ENCODE measurements around the gene PLXNB1.

Gene PLXNB1

DNA sequence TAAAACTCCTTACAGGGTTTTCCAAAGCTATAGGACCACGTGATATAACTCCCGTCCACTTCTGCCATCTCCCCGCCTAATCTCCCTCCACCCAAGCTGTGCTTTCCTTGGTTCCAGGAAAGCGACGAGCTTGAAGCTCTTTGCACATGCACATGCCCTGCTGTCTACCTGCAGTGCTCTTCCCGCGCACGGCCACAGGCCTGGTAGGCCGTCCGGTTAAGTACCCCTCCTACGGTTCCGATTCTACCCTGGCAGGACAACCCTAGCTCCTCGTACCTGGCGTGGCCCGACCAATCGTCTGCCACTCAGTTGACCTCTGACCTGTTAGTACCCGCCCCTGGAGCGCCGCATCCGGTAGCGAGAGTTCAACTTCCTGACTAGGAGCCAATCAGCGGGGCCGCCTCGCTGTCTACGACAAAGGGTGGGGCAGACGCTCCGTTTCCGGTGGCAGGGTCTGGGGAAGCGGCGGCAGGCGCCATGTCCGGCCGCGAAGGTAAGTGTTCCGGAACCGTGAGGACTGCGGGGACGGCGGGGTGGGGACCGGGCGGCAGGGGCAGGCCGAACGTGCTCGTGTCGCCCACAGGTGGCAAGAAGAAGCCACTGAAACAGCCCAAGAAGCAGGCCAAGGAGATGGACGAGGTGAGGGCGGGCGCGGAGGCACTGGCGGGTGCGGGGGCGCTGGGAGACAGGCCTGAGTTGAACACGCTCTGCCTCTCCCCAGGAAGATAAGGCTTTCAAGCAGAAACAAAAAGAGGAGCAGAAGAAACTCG, 10.1 kb upstream of the PLXNB1 start, which contains the start of the genes CCDC51 and TMA7:
Gene CCDC51 (minus strand): TSS at position 300 of the 770 bp plus-strand sequence. CDS start 4,991 bp downstream, outside the sequence.
Gene TMA7 (plus strand): TSS at position 438 of the 770 bp plus-strand sequence. CDS start 40 bp downstream, at position 478.
- POLR2A ChIA-PET: interaction anchor here (0.6 to 1.7 kb wide), 15 partner anchors 10 to 252 kb away, joined by 3 to 13 read pairs (median 5); partner anchors contain the start of genes CAMP, CDC25A, PFKFB4 and PLXNB1
- TF ChIP-seq, protein P1, sequence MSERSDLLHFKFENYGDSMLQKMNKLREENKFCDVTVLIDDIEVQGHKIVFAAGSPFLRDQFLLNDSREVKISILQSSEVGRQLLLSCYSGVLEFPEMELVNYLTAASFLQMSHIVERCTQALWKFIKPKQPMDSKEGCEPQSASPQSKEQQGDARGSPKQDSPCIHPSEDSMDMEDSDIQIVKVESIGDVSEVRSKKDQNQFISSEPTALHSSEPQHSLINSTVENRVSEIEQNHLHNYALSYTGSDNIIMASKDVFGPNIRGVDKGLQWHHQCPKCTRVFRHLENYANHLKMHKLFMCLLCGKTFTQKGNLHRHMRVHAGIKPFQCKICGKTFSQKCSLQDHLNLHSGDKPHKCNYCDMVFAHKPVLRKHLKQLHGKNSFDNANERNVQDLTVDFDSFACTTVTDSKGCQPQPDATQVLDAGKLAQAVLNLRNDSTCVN (tag by site-specific recombination; optimal IDR thresholded peaks at IDR 0.05): peak; percentile 59
- TF ChIP-seq, protein P2, sequence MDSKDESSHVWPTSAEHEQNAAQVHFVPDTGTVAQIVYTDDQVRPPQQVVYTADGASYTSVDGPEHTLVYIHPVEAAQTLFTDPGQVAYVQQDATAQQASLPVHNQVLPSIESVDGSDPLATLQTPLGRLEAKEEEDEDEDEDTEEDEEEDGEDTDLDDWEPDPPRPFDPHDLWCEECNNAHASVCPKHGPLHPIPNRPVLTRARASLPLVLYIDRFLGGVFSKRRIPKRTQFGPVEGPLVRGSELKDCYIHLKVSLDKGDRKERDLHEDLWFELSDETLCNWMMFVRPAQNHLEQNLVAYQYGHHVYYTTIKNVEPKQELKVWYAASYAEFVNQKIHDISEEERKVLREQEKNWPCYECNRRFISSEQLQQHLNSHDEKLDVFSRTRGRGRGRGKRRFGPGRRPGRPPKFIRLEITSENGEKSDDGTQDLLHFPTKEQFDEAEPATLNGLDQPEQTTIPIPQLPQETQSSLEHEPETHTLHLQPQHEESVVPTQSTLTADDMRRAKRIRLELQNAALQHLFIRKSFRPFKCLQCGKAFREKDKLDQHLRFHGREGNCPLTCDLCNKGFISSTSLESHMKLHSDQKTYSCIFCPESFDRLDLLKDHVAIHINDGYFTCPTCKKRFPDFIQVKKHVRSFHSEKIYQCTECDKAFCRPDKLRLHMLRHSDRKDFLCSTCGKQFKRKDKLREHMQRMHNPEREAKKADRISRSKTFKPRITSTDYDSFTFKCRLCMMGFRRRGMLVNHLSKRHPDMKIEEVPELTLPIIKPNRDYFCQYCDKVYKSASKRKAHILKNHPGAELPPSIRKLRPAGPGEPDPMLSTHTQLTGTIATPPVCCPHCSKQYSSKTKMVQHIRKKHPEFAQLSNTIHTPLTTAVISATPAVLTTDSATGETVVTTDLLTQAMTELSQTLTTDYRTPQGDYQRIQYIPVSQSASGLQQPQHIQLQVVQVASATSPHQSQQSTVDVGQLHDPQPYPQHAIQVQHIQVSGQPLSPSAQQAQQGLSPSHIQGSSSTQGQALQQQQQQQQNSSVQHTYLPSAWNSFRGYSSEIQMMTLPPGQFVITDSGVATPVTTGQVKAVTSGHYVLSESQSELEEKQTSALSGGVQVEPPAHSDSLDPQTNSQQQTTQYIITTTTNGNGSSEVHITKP (tag by site-specific recombination; IDR thresholded peaks at IDR 0.05): peak; percentile 73
- no peak for TF ChIP-seq ZNF768 (tag by site-specific recombination; IDR thresholded peaks at IDR 0.05)
- peak; percentile 99 for TF ChIP-seq SP2 (tag by site-specific recombination; IDR thresholded peaks at IDR 0.05)
- TF ChIP-seq ZBTB17 (tag by site-specific recombination; IDR thresholded peaks at IDR 0.05): peak; percentile 87
- TF ChIP-seq ZNF600 (tag by site-specific recombination; IDR thresholded peaks at IDR 0.05): peak; percentile 93
- TF ChIP-seq YY2 (tag by site-specific recombination; IDR thresholded peaks at IDR 0.05): no peak; the same call in 1 of the 2 replicates
- TF ChIP-seq ZNF530 (tag by site-specific recombination; IDR thresholded peaks at IDR 0.05; ENCODE audit: low read depth): no peak
- TF ChIP-seq, protein P3, sequence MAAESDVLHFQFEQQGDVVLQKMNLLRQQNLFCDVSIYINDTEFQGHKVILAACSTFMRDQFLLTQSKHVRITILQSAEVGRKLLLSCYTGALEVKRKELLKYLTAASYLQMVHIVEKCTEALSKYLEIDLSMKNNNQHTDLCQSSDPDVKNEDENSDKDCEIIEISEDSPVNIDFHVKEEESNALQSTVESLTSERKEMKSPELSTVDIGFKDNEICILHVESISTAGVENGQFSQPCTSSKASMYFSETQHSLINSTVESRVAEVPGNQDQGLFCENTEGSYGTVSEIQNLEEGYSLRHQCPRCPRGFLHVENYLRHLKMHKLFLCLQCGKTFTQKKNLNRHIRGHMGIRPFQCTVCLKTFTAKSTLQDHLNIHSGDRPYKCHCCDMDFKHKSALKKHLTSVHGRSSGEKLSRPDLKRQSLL (tag by site-specific recombination; IDR thresholded peaks at IDR 0.05): no peak
- peak; percentile 70; the same call in 1 of the 2 replicates for TF ChIP-seq YY1 (tag by site-specific recombination; IDR thresholded peaks at IDR 0.05)
- peak; percentile 84 for TF ChIP-seq ZNF335 (tag by site-specific recombination; conservative IDR thresholded peaks at IDR 0.05)
- TF ChIP-seq ZFHX2 (tag by site-specific recombination; conservative IDR thresholded peaks at IDR 0.05): peak; percentile 66; the same call in 1 of the 2 replicates
- TF ChIP-seq KLF8 (tag by site-specific recombination; IDR thresholded peaks at IDR 0.05): peak; percentile 62; the same call in 1 of the 2 replicates
- TF ChIP-seq, protein P4, sequence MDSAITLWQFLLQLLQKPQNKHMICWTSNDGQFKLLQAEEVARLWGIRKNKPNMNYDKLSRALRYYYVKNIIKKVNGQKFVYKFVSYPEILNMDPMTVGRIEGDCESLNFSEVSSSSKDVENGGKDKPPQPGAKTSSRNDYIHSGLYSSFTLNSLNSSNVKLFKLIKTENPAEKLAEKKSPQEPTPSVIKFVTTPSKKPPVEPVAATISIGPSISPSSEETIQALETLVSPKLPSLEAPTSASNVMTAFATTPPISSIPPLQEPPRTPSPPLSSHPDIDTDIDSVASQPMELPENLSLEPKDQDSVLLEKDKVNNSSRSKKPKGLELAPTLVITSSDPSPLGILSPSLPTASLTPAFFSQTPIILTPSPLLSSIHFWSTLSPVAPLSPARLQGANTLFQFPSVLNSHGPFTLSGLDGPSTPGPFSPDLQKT (IDR thresholded peaks at IDR 0.05; ENCODE audit: borderline replicate concordance, low read depth, low read length): peak; percentile 78; the same call in 1 of the 2 replicates
- TF ChIP-seq, protein P5, sequence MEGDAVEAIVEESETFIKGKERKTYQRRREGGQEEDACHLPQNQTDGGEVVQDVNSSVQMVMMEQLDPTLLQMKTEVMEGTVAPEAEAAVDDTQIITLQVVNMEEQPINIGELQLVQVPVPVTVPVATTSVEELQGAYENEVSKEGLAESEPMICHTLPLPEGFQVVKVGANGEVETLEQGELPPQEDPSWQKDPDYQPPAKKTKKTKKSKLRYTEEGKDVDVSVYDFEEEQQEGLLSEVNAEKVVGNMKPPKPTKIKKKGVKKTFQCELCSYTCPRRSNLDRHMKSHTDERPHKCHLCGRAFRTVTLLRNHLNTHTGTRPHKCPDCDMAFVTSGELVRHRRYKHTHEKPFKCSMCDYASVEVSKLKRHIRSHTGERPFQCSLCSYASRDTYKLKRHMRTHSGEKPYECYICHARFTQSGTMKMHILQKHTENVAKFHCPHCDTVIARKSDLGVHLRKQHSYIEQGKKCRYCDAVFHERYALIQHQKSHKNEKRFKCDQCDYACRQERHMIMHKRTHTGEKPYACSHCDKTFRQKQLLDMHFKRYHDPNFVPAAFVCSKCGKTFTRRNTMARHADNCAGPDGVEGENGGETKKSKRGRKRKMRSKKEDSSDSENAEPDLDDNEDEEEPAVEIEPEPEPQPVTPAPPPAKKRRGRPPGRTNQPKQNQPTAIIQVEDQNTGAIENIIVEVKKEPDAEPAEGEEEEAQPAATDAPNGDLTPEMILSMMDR (tag by site-specific recombination; IDR thresholded peaks at IDR 0.05): peak; percentile 48; the same call in 1 of the 2 replicates
- peak; percentile 89 for TF ChIP-seq ZBTB20 (tag by site-specific recombination; IDR thresholded peaks at IDR 0.05)
- TF ChIP-seq ZIC2 (tag by site-specific recombination; IDR thresholded peaks at IDR 0.05): peak; percentile 24; the same call in 1 of the 2 replicates
- TF ChIP-seq, protein P6, sequence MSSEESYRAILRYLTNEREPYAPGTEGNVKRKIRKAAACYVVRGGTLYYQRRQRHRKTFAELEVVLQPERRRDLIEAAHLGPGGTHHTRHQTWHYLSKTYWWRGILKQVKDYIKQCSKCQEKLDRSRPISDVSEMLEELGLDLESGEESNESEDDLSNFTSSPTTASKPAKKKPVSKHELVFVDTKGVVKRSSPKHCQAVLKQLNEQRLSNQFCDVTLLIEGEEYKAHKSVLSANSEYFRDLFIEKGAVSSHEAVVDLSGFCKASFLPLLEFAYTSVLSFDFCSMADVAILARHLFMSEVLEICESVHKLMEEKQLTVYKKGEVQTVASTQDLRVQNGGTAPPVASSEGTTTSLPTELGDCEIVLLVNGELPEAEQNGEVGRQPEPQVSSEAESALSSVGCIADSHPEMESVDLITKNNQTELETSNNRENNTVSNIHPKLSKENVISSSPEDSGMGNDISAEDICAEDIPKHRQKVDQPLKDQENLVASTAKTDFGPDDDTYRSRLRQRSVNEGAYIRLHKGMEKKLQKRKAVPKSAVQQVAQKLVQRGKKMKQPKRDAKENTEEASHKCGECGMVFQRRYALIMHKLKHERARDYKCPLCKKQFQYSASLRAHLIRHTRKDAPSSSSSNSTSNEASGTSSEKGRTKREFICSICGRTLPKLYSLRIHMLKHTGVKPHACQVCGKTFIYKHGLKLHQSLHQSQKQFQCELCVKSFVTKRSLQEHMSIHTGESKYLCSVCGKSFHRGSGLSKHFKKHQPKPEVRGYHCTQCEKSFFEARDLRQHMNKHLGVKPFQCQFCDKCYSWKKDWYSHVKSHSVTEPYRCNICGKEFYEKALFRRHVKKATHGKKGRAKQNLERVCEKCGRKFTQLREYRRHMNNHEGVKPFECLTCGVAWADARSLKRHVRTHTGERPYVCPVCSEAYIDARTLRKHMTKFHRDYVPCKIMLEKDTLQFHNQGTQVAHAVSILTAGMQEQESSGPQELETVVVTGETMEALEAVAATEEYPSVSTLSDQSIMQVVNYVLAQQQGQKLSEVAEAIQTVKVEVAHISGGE (tag by site-specific recombination; conservative IDR thresholded peaks at IDR 0.05; ENCODE audit: low read depth): peak; percentile 83
- TF ChIP-seq KLF9 (tag by site-specific recombination; IDR thresholded peaks at IDR 0.05; ENCODE audit: low read depth): 0 out of 2 replicates have a peak, but pooled peaks have one; percentile 25
- peak; percentile 62; the same call in 1 of the 2 replicates for TF ChIP-seq EGR2 (tag by site-specific recombination; IDR thresholded peaks at IDR 0.05; ENCODE audit: low read depth)
- peak; percentile 87 for TF ChIP-seq SP3 (tag by site-specific recombination; IDR thresholded peaks at IDR 0.05)
- TF ChIP-seq, protein P7, sequence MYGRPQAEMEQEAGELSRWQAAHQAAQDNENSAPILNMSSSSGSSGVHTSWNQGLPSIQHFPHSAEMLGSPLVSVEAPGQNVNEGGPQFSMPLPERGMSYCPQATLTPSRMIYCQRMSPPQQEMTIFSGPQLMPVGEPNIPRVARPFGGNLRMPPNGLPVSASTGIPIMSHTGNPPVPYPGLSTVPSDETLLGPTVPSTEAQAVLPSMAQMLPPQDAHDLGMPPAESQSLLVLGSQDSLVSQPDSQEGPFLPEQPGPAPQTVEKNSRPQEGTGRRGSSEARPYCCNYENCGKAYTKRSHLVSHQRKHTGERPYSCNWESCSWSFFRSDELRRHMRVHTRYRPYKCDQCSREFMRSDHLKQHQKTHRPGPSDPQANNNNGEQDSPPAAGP (tag by site-specific recombination; IDR thresholded peaks at IDR 0.05): peak; percentile 50

More for the DNA sequence above, 10.1 kb upstream of the PLXNB1 start, which contains the start of the genes CCDC51 and TMA7:
- no peaks in the 10 kb centered on the region for H3K9me3 ChIP-seq (ENCODE audit: control insufficient read depth, insufficient read depth, low read depth, low read length)
- peak within 1 kb of the TSS; percentile 67 for H3K27ac ChIP-seq (ENCODE audit: extremely low read depth, low read depth, low read length)
- CTCF ChIA-PET: interaction anchor here (0.7 to 2.8 kb wide), 4 partner anchors 10 to 246 kb away, joined by 3 to 15 read pairs (median 7); partner anchors contain the start of genes PLXNB1 and SLC26A6
- H3K4me3 ChIP-seq (ENCODE audit: low read depth, low read length): peak within 1 kb of the TSS; percentile 84
- H3K4me1 ChIP-seq (ENCODE audit: control insufficient read depth, insufficient read depth, low read length): no peaks in the 10 kb centered on the region
- H3K36me3 ChIP-seq (ENCODE audit: control insufficient read depth in 2 of 2, insufficient read depth in 1 of 2, low read length in 2 of 2): peaks cover 14 to 34% of the 10 kb centered on the region in 2 experiments; a peak in 2 of 3 replicates

Data from HEK293 (cell line).